Fibroblast of upper back skin (primary cell): ENCODE results near the gene IL21.
"Not testable (repeated sequence)": the region's sequence is repeated elsewhere in the genome, so short reads cannot be mapped to it uniquely, and the experiment has no call there.

Source experiments
- DNase-seq: peaks from one replicate; pipeline ENCODE4 v3.0.0-alpha.2; 2013

Gene IL21

GRCh38 chr4:122621016-122621507, at the start of gene IL21:
IL21 (minus strand) TSS chr4:122621066; CDS start chr4:122621011, 55 bp downstream.
- no peak for DNase-seq

- no peak for DNase-seq
Measured at GRCh38 chr4:122669911-122670738, 49.3 kb upstream of the IL21 start.

DNA sequence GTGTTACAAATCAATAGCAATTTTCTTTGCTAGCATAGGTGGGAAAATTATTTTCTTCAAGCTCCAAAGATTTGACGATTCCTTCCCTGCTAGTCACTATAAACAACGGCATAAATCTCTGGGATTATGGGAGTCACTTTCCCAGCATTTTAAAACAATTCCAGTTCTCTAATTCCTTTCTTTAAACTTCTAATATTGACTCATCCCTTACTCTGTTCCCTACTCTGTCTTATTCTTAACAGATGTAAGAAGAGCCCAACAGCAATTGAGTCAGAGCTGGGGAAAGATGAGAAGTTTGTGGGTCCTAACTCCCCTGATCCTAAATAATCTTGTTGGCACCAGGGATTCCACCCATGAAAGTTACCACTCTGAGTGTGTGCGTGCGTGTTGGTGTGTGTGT, 47.4 kb upstream of the IL21 start:
- peak; percentile 90 for DNase-seq

GRCh38 chr4:122666527-122667245, 45.8 kb upstream of the IL21 start:
- peak; percentile 96 for DNase-seq

DNA sequence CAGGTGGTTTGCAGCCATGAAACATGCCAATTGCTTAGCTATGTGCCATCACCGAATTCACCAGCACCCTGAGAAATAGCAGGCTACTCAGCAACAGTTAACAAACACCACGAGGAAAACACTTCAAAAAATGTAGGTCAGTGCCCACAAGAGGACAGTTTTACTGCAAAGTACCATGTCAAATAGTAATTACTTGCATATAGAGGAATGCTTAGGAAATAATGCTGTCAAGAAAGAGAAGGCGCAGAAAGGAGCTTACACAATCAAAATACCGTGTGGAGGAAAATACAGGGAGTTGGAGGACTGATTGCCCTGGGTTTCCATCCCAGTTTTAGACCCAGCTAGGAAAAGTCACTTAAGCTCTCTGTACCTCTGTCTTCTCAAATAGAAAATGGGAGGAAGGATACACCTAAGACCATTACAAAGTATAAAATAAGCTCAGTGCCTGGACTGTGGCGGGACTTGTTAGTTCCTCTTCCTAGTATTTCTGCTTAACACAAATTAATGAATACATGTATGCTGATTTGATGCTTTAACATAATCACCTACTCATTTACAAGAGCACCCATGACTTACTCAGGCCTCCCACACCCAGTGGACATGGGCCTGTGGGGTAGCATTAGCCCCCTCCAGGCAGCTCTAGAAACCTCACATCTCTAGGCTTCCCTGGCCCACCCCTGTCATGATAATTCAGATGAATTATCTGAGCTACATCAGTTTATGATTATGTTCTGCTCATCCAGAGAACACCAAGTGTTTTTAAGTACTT, 44.5 kb upstream of the IL21 start:
- DNase-seq = peak; percentile 62

DNA sequence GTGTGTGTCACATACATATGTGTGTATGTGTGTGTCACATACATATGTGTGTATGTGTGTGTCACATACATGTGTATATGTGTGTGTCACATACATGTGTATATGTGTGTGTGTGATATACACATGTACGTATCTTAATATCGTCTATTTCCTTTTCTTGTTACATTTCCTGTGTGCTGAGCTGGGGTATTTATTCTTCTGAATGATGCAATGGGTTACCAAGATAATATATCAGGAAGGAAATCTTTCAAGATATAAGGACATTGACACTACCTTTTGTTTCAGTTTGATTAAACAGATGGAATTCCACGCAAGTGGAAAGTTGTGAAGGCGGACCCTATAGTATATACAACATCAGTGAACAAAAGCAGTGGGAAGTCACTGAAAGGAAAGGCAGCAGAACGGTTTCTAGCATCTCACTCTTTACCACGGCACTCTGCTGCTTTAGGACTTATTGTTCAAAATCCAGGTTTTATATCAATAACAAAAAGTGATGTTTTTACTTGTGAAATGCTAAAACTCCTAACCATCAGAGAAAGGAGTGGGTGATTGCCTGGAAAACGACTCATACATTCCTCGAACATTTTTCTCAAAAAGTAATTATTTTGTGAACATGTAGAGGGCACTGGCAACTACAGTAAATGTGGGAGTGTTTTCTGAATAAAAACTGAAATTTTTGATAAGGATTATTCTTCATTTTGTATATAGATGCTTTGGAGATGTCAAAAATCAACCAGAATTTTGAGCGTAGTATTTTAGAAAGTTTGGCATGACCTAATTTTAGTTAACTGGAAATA, 43.1 kb upstream of the IL21 start:
- peak; percentile 65 for DNase-seq

- no peak for DNase-seq
Measured at GRCh38 chr4:122663291-122663690, 42.4 kb upstream of the IL21 start.

GRCh38 chr4:122662701-122663100, 41.8 kb upstream of the IL21 start:
- peak; percentile 17 for DNase-seq

- no peak for DNase-seq
Measured at GRCh38 chr4:122661176-122662160, 40.6 kb upstream of the IL21 start.

GRCh38 chr4:122658818-122659295, 38.0 kb upstream of the IL21 start:
- DNase-seq = no peak

- DNase-seq = no peak
Measured at GRCh38 chr4:122658377-122658776, 37.5 kb upstream of the IL21 start.

- DNase-seq = no peak
Measured at GRCh38 chr4:122657553-122657952, 36.7 kb upstream of the IL21 start.

DNA sequence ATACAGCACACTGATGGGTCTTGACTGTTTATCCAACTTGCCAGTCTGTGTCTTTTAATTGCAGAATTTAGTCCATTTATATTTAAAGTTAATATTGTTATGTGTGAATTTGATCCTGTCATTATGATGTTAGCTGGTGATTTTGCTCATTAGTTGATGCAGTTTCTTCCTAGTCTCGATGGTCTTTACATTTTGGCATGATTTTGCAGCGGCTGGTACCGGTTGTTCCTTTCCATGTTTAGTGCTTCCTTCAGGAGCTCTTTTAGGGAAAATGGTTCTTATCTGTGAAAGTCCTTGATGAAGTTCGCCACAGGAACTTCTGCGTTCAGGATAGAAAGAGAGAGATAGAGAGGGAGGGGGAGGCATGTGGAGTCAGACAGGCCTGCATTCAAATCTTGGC, 35.7 kb upstream of the IL21 start:
- not testable (repeated sequence) for DNase-seq

DNA sequence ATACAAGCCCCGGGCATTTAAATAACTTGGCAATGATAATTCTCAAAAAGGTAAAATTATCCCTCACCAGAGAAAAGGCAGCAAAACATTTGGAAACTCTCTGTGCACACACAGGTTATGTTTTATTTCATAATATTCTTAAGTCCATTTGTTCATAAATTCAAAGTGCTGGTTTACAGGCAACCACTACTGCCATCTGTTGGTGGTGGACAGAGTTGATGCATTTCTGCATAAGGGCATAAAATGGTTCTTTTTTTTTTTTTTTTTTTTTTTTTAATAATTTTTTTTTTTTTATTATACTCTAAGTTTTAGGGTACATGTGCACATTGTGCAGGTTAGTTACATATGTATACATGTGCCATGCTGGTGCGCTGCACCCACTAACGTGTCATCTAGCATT, 31.5 kb upstream of the IL21 start:
- peak; percentile 61 for DNase-seq

DNA sequence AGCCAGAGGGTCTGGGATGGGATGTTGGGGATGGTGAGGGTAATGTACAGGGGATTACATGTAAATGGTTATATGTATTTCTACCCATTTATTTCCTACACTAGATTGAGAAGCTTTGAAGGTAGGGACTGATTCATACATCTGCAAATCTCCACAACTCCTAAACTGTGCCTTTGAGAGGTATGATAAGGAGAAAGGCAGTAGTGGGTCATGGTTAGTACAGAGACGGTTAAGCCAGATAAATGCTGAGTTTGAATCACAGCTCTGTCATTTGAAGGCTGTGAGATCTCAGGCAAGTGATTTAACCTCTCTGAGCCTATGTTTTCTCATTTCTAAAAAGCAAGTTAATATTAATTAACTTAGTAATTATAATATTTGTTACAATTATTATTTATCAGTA, 29.3 kb upstream of the IL21 start:
- DNase-seq = no peak

- no peak for DNase-seq
Measured at GRCh38 chr4:122647656-122648055, 26.8 kb upstream of the IL21 start.

- no peak for DNase-seq
Measured at GRCh38 chr4:122643257-122643656, 22.4 kb upstream of the IL21 start.

- DNase-seq = no peak
Measured at GRCh38 chr4:122639181-122639580, 18.3 kb upstream of the IL21 start.

DNA sequence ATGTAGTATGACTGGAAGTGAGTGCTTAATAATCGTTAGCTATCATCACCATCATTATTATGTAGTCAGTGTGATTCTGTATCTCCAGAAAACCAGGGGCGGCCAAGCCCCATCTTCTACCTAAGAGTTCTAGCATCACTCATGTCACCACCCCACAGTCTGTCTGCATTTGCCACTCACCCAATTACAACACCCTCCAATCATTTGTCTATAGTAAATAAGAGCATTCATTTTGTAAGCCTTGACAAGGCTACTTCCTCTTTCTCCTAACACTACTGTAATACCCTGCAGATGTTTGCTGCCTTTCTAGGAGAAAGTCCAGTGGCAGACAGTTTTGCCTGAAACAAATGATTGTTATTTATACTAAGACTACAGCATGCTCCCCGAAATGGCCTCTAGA, 15.8 kb upstream of the IL21 start:
- no peak for DNase-seq

DNA sequence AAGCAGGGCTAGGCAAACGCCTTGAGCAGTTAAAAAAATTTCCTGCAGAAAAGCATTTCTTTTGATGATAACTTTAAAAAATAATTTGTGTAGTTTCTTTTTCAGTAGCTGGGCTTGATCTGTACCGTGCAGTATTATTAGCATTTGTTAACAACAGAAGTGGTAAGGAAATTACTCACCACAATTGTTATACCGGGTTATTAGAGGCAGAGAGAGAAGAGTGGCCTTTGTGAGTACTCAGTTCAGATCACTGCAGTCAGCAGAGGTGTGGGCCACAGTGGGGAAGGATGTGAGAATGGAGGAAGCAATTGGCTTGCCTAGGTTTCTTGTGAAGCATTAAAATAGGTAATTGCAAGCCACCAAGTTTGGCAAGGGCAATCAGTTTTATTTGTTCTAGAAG, 14.3 kb upstream of the IL21 start:
- DNase-seq = no peak

DNA sequence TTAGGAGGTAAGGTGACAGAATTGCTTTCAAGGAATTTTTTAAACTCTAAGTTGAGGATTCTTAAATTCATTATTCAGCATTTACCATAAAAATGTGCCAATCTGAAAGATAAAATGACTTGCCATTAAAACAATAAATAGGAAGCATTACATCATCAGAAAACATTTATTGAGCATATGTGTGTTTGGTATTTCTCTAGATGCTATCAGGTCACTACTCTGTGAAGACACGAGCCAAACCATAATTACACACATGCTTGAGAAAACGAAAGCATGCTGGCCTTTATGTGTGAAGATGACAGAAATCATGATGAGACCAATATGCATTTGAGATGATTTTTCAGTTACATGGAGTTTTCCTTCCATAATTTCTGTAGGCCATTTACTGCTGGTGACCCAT, 12.3 kb upstream of the IL21 start:
- peak; percentile 7 for DNase-seq
